Cardiac septum (tissue), 1 donor: ENCODE measurements around the gene SYDE1. TPM values are rescaled to one million over a fixed set of nuclear protein-coding genes. Genes with fewer than 3 reads are reported as not detected.
"Not testable (repeated sequence)": the region's sequence is repeated elsewhere in the genome, so short reads cannot be mapped to it uniquely, and the experiment has no call there.

ENCODE experiments used
- DNase-seq: peaks from one replicate; pipeline ENCODE4 v3.0.0-alpha.2; 2020; ENCODE audit warnings: low spot score
- intact Hi-C: fragments of 100-400 bp; cut with DNase I; formaldehyde crosslinking; loops from one replicate; pipeline ENCODE4 v1.14.0; 2022
- long read RNA-seq: library from polyadenylated mRNA; unstranded; transcript quantifications from one replicate; pipeline ENCODE4 v2.0.0, GENCODE V29; 2021
- total RNA-seq: library from RNA; stranded (reverse); fragmentation: NEBNext Ultra II Directional; extraction: Animal tissue kit (Norgen Biotek cat#: 25700); gene quantifications from one replicate; pipeline ENCODE4 v1.2.1, GENCODE V29; 2021
- donor health status: DM: no; HTN: no; CAD: no.

SYDE1 gene, protein sequence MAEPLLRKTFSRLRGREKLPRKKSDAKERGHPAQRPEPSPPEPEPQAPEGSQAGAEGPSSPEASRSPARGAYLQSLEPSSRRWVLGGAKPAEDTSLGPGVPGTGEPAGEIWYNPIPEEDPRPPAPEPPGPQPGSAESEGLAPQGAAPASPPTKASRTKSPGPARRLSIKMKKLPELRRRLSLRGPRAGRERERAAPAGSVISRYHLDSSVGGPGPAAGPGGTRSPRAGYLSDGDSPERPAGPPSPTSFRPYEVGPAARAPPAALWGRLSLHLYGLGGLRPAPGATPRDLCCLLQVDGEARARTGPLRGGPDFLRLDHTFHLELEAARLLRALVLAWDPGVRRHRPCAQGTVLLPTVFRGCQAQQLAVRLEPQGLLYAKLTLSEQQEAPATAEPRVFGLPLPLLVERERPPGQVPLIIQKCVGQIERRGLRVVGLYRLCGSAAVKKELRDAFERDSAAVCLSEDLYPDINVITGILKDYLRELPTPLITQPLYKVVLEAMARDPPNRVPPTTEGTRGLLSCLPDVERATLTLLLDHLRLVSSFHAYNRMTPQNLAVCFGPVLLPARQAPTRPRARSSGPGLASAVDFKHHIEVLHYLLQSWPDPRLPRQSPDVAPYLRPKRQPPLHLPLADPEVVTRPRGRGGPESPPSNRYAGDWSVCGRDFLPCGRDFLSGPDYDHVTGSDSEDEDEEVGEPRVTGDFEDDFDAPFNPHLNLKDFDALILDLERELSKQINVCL
- total RNA-seq = 16.4 TPM
- long read RNA-seq, transcript SYDE1-203 (5 exons, 3,832 nt) = major isoform, 5 of 19 reads
- long read RNA-seq, partial matches to known transcripts = 10 of 19 reads
- long read RNA-seq, other reads (novel, unspliced or antisense) = 1 of 19 reads

DNA sequence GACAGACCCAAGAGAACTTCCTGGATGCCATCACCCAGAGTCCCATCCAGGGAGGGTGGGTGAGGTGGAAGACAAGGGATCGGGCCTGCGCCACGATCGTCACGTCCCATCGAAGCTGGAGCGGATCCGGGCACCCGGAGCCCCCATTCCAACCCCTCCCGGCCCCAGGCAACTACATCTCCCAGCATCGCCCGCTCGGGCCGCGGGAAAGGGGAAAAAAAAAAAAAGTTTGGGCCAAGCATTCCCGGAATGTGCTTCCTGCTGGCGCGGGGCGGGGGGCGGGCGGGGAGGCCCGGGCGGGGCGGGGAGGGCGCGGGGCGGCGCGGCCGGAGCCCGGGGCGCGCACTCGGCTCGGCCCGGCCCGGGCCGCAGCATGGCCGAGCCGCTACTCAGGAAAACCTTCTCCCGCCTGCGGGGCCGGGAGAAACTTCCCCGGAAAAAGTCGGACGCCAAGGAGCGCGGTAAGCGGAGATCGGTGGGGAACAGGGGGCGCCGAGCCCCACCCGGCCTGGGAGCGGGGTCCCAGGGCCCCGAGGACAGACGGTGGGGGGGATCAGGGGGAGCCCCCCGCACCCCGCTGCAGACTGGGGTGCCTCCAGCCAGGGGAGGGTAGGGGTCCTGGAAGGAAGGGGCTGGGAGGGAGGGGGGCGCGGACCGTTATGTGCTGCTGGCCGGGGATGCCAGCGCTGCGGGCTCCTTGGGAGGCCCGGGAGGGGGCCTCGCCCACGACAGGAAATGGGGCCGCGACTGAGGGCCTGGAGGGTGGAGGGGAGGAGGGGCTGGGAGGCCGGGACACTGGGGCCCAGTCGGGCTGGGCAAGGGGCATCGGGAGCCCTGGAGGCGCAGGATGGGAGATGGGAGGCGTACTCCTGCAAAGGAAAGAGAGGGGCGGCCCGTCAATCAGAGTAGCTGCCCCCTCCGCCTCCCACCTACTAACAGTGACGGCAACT lies at the start of gene SYDE1:
SYDE1 (plus strand) TSS at position 341 of the 950 bp plus-strand sequence; CDS start at position 374, 33 bp downstream.
- intact Hi-C loops = loop anchor here (2.0 kb wide), 1 partner anchor 17 kb away; a partner anchor contains a TSS
- DNase-seq = no peak

- DNase-seq = no peak
- intact Hi-C loops = no loop called here
Measured at GRCh38 chr19:15062036-15062435, 45.2 kb upstream of the SYDE1 start.

DNA sequence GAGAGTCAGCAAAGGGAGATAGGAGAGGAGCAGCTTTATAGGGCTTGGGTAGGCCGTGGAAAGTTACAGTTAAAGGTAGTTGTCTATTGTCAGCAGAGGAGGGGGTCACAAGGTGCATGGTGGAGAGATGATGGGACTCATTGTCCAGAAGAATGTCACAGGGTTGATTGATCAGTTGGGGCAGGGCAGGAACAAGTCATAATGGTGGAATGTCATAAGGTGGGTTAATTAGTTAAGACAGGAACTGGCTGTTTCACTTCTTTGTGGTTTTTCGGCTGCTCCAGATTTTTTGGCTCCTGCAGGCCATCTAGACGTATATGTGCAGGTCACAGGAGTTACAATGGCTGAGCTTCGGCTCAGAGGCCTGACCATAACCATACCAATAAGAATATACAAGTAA lies 36.8 kb upstream of the SYDE1 start:
- intact Hi-C loops, DNase-seq: not testable (repeated sequence)

- DNase-seq = no peak
- intact Hi-C loops = no loop called here
Measured at GRCh38 chr19:15072930-15073647, 34.1 kb upstream of the SYDE1 start.

DNA sequence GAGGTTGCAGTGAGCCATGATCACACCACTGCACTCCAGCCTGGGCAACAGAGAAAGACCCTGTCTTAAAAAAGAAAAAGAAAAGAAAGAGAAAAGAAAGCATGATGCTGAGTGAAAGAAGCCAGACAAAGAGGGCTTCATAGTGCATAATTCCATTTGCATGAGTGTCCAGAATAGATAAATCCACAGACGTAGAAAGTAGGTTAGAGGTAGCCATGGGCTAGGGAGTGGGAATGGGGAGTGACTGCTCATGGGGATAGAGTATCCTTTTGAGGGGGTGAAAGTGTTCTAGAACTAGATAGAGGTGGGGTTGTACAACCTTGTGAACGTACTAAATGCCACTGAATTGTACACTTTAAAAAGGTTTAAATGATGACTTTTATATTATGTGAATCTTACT lies 32.8 kb upstream of the SYDE1 start:
- DNase-seq = no peak
- intact Hi-C loops = no loop called here

- DNase-seq = no peak
- intact Hi-C loops = no loop called here
Measured at GRCh38 chr19:15075806-15076205, 31.4 kb upstream of the SYDE1 start.

- intact Hi-C loops, DNase-seq: not testable (repeated sequence)
Measured at GRCh38 chr19:15080002-15080401, 27.2 kb upstream of the SYDE1 start.

GRCh38 chr19:15081911-15082310 lies 25.3 kb upstream of the SYDE1 start, which contains the start of gene OR1I1:
Gene OR1I1 (plus strand): TSS chr19:15082211. CDS start chr19:15087066, 4,855 bp downstream.
- intact Hi-C loops = no loop called here
- DNase-seq = no peak

GRCh38 chr19:15087182-15087581 lies 20.0 kb upstream of the SYDE1 start:
- DNase-seq = no peak
- intact Hi-C loops = no loop called here

DNA sequence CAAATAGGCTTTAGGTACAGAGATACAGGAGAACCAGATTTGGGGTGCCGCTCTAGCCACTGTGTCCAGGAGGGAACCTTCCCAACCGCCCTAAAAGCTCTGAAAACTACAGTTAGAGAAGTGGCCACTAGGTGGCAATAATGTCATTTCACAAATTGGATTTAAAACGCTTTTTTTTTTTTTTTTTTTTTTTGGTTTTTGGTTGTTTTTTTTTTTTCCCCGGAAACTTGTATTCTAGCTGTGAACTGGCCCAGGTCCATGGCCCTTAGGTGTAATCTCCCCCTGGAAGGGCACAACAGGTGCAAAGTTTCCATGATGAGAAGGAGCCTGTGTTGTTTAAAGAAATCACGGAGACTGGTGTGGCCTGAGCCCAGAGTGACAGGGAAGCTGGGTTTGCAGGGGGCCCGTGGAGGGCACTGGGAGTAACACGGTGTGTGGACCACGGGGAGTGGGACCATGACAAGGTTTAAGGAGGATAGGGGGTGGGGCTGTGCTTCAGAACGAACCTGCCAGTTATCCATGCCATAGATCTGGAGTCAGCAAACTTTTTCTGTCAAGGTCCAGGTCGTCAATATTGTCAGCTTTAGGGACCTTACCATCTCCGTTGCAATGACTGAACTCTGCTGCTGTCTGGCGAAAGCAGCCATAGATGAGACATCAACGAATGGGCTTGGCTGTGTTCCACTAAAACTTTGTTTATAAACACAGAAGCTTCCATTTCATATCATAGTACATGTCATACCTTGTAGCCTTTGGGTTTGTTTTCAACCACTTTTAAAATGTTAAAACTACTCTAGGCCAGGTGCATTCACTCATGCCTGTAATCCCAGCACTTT lies 15.1 kb upstream of the SYDE1 start:
- intact Hi-C loops = loop anchor here (2.0 kb wide), 2 partner anchors 57 to 465 kb away; no protein-coding TSS in a partner anchor
- DNase-seq = no peak

DNA sequence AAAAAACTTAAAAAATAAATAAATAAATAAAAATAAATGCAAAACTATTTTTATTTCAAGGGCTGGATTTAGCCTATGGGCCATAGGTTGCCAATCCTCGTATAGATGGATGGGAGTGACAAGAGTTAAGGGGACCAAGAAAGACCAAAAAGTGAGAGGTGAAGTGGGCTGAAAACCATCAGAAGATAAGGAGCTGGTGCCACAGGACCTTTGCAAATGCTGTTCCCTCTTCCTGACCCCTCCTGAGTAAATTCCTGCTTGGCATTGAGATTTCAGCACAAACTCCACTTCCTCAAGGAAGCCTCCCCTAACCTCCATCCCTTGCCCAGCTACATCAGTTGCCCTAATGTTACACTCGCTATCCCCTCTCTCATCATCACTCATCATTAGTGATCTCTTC lies 14.2 kb upstream of the SYDE1 start:
- intact Hi-C loops = loop anchor here (2.0 kb wide), 2 partner anchors 56 to 464 kb away; no protein-coding TSS in a partner anchor

GRCh38 chr19:15096223-15096622 lies 11.0 kb upstream of the SYDE1 start:
- intact Hi-C loops = no loop called here

More for the DNA sequence above, 14.2 kb upstream of the SYDE1 start:
- no peak for DNase-seq

DNA sequence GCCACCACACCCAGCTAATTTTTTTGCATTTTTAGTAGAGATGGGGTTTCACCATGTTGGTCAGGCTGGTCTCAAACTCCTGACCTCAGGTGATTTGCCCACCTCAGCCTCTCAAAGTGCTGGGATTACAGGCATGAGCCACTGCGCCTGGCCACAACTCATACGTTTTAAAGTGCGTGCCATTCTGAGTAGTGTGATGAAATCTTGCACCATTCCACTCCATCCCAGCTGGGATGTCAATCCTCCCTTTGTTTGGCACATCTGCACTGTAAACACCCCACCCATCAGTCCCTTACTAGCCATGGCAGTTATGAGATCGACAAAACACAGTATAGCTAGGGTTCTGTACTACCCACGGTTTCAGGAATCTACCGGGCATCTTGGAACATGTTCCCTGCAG lies 9.2 kb upstream of the SYDE1 start:
- DNase-seq, intact Hi-C loops: not testable (repeated sequence)

More at GRCh38 chr19:15096223-15096622, 11.0 kb upstream of the SYDE1 start:
- DNase-seq = no peak

DNA sequence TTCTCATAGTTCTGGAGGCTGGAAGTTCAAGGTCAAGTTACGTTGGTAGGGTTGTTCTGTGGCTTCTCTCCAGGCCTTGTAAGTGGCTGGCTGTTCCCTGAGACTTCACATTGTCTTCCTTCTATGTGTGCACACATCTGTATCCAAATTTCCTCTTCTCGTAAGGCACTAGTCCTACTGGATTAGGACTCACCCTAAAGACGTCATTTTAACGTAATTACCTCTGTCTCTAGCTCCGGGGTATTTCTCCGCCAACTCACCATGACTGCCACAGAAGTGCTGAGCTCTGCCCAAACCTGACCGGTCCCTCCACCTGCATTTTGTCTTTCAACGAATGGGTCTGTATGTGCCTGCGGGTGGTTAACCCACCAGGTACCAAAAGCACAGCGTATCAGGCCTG lies 8.7 kb upstream of the SYDE1 start:
- intact Hi-C loops = no loop called here
- DNase-seq = no peak

DNA sequence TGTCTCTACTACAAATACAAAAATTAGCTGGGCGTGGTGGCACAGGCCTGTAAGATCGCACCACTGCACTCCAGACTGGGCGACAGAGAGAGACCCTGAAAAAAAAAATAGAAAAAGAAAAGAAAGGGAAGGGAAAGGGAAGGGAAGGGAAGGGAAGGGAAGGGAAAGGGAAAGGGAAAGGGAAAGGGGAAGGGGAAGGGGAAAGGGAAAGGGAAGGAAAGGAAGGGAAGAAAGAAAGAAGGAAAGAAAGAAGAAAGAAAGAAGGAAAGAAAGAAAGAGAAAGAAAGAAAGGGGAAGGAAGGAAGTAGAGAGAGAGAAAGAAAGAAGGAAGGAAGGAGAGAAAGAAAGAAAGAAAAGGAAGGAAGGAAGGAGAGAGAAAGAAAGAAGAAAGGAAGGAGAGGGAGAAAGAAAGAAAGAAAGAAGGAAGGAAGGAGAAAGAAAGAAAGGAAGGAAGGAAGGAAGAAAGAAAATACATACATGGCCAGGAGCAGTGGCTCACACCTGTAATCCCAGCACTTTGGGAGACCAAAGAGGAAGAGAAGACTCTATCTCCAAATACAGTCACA lies 8.1 kb upstream of the SYDE1 start:
- intact Hi-C loops = no loop called here
- no peak for DNase-seq

DNA sequence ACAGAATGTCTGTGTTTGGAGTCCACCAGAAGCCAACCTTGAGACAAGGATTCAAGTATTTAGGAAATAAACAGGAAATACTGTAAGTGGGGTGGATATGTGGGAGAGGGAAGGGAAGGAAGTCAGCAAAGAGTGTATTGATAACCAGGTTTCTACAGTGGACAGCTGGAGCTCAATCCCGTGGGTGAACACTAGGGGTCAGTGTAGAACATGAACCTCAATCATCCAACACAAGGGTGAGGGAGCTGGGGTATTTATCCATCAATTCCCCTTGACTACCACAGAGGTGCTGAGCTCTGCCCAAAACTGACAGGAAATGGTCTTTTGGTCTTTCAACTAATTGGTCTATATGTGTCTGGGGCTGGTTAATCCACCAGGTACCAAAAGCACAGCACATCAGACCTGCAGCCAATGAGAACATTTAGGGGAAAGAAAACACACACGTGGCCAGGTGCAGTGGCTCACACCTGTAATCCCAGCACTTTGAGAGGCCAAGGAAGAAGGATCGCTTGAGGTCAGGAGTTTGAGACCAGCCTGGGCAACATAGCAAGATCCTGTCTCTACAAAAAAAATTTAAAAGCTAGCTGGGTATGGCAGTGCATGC lies 5.6 kb upstream of the SYDE1 start:
- no peak for DNase-seq
- intact Hi-C loops = loop anchor here (2.0 kb wide), 1 partner anchor 49 kb away; no protein-coding TSS in a partner anchor

DNA sequence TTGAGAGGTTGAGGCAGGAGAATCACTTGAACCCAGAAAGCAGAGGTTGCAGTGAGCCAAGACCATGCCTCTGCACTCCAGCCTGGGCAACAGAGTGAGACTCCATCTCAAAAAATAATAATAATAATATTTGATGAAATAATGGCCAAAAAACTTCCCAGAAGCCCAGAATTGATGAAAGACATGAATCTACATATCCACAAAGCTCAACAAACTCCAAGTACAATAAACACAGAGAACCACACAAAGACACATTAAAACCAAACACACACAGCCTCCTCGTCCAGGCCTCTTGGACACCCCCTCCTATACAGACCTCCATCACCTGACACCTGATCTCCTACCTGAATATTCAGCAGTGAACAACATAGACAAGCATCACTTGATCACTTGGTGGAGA lies 3.2 kb upstream of the SYDE1 start:
- DNase-seq = no peak
- intact Hi-C loops = no loop called here
